ENCODE results near the gene ITPR1.

Gene ITPR1

GRCh38 chr3:4829031-4829394 lies 335.9 kb downstream of the ITPR1 start:
- DNase-seq (ENCODE audit: low read depth), result no peak

DNA sequence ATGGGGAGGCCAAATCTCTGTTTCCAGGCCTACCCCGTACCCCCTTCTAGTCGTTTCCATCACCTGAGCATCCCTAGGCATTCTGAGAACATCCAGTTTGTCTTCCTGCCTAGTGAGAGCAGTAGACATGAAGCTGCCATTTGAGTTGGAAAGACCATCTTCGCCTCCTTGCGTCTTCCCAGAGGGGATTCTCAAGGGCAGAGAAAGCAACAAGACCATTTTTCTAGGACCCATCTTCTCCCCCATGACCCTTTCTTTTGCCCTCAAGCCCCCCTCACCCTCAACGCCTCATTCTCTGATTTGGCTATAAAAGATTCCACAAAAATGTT lies 337.4 kb downstream of the ITPR1 start:
- no peak for DNase-seq (ENCODE audit: low read depth)

- no peak for DNase-seq (ENCODE audit: low read depth)
Measured at GRCh38 chr3:4831580-4831950, 338.4 kb downstream of the ITPR1 start.

DNA sequence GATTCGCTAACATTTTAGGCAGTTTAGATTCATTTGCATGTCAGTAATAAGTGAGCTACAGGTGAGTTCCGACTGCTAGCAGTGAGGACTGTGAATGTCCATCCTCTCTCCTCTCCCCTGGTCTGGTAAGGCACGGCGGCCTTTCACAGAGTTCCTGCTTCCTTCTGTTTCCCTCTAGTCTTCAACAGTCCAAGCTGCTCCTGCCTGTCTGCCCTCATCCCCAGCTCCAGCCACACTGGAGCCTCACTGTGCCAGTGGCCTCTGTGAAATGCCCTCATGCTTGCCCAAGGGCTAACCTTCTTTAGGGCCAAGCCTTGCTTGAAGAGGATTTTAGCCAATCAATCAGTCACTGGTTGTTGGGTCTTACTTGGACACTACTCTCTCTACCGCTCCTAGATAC lies 340.3 kb downstream of the ITPR1 start:
- DNase-seq (ENCODE audit: low read depth), result no peak

- DNase-seq (ENCODE audit: low read depth), result no peak
Measured at GRCh38 chr3:4834403-4834866, 341.3 kb downstream of the ITPR1 start.

- DNase-seq (ENCODE audit: low read depth), result no peak
Measured at GRCh38 chr3:4835616-4836043, 342.5 kb downstream of the ITPR1 start.

DNA sequence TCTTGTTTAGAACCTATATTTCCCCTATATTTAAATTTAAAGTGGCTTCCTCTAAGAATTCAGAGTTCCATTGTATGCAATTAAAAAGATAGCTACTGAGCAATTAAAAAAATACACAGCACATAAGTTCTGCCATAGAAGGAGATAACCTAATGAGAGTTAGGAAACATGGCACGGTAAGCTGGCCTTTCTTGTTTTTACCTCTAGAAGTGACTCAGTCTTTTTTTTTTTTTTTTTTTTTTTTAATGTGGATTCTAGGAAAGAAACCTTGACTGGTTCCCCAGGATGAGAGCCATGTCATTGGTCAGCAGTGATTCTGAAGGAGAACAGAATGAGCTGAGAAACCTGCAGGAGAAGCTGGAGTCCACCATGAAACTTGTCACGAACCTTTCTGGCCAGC lies 343.4 kb downstream of the ITPR1 start:
- DNase-seq (ENCODE audit: low read depth), result no peak

DNA sequence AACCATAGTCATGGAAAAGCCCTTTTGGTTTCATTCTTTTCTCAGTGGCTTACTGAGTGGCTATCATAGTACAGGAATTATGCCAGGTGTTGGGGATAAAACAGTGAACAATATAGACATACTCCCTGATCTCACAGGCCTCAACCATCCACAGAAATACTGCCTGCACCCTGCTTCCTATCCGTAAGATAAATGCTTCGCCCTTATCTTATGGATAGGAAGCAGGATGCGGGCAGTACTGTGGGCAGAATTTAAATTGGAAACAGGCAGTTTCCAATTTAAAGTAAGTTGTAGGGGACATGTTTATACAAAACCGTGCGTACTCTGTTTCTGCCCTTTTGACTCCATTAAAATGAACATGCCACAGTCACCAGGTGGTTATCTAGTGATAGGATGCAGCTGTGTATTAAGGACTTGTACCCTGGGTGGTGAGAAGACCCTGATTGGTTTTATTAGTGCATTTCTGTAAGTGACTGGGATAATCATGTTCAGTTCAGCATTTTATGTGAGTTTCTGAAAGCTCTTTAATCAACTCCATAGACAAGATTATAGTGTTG lies 344.3 kb downstream of the ITPR1 start:
- no peak for DNase-seq (ENCODE audit: low read depth)

DNA sequence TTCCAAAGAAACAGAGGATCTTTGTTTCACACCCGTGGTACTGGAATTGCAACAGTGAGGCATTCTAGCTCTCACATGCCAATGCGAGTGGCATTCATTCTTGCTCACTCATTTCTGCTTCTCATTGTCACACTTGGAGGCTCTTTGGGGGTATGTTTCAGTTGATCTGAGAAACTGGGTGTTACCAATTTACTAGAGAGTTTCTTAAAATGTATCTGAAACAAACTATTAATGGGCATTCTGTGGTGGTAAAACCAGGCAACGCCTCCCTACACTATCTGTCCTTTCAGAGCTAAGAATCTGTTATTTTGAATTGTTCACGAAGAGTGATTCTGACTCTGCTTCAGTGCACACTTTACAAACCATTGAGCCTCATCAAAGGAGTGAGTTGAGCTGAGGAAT lies 345.5 kb downstream of the ITPR1 start:
- no peak for DNase-seq (ENCODE audit: low read depth)

DNA sequence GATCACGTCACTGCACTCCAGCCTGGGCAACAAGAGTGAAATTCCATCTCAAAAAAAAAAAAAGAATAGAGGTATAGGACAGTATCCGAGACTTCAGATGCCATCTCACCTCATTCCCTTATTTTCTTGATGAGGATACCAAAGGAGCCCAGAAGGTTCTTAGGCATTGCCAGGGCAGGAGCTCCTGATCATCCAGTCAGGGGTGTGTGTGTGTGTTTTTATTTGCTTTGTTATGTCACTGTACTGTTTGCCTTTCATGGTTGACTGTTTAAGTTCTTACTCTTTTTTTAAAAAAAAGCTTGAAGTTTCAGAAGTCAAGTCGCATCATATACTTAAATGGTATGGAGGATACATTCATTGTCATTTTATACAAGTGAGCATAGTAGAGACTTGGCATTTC lies 346.1 kb downstream of the ITPR1 start:
- DNase-seq (ENCODE audit: low read depth), result no peak

- no peak for DNase-seq (ENCODE audit: low read depth)
Measured at GRCh38 chr3:4841225-4841624, 348.1 kb downstream of the ITPR1 start.

GRCh38 chr3:4841776-4842440 lies 348.8 kb downstream of the ITPR1 start:
- DNase-seq (ENCODE audit: low read depth), result no peak

DNA sequence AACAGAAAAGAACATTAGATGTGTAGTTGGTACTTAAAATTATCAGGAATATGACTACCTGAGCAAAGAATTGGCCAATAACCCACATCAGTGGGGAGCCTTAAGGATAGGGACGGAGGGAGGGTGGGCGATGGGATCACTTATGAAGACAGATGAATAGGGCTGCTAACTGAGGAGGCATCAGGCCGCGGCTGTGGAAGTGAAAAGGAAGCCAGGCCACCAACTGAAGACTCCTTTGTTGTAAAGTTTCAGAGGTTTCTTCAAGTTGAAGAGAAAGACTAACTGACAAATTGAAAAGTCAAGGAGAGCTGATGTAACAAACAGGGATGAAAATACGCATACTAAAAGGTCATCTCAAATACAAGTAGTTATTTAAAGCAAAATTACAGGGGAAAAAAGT lies 350.5 kb downstream of the ITPR1 start:
- DNase-seq (ENCODE audit: low read depth), result no peak

DNA sequence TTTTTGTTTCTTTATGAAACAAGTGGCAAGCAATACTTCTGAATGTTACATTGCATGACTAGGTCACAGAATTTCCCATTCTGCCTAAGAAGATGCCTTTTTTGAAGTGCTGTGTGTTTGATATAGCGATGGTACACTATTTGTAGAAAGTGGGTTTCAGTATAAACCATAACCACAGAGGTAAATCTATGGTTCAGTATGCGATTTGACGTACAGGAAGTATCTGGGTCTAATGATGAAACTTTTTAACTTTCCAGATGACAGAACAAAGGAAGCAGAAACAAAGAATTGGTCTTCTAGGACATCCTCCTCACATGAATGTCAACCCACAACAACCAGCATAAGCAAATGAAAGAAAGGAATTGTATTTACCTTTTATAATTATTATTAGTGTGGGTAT lies 352.7 kb downstream of the ITPR1 start:
- DNase-seq (ENCODE audit: low read depth), result no peak

- DNase-seq (ENCODE audit: low read depth), result no peak
Measured at GRCh38 chr3:4846543-4846942, 353.4 kb downstream of the ITPR1 start.

DNA sequence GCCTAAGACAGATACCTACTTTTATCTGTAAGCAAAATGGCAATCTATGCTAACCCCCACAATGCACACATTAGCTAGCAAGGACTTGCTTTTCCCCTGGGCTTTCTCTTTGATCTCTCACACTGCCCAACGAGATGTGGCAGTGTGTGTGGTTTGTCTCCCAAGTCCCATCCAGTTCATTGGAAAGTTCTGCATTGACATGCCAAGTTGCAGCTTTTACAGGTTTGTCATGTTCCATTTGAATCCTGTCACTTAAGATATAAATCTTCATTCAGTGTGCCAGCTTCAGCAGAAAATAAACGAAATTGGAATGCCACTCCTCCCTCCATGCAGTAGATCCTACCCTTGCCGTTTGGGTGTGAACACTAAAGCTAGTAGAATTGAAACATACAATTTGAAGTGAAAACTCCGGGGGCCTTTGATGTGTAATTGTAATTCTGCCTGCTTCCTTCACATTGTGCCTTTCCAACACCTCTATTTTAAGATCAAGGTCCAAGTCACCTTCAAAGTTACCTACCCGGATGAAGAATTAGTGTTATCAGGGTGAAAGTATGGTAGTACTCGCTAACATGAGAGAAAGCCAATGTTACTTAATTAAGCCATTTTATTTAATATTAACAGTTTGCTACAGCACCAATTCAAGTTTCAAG lies 355.2 kb downstream of the ITPR1 start:
- DNase-seq (ENCODE audit: low read depth), result no peak

DNA sequence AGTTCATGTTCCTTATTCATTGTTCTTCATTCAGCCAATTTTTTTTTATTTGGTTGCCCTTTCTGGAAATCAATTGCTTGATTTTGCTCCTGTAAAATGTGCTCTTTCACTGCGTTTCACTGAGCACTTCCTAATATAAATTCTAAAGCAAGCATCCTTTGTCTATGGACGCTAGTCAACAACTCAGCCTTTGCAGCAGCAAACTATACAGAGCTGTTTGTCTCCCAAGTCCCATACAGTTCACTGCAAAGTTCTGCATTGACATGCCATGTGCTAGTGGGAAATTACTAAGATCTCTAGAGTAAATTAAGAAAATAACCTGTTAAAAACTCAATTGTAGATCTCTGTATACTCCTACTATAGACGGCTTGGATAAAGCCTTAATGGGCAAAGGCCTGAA lies 356.0 kb downstream of the ITPR1 start:
- DNase-seq (ENCODE audit: low read depth), result no peak

GRCh38 chr3:4849739-4850138 lies 356.6 kb downstream of the ITPR1 start:
- DNase-seq (ENCODE audit: low read depth), result no peak

- no peak for DNase-seq (ENCODE audit: low read depth)
Measured at GRCh38 chr3:4850211-4850927, 357.2 kb downstream of the ITPR1 start.

DNA sequence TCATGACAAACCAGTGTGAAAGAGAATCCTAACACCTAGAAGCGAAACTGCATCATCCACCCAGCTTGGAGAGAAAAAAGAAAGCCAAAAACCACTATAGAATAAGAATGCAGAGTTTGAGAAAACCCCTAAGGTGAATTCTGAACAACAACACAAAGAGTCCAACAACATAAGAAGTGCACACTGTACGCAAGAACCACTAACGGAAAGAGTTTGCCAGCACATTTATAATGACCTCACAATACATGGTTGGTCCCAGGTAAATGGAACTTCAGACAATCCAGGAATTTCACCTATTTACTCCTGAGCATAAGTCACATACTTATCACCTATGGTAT lies 357.7 kb downstream of the ITPR1 start:
- DNase-seq (ENCODE audit: low read depth), result no peak

- peak; percentile 16 for DNase-seq (ENCODE audit: low read depth)
Measured at GRCh38 chr3:4852780-4853748, 359.9 kb downstream of the ITPR1 start.

DNA sequence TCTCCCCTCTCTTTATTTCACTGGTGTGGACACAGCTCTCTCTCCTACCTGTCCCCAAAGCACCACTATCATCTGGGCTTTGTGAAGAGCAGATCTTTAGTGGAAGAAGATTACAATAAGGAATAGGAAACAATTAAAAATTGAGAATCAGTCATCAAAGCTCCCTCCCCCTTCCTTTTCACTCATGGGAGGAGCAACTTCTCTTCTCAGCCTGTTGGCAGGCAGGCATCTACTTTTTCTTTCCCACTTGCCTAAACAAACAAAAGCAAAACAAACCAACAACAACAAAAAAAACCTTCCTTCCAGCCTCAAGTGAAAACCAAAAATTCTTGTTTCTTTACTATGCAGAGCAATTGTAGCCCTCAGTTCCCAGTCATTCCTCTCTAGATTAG lies 360.6 kb downstream of the ITPR1 start:
- no peak for DNase-seq (ENCODE audit: low read depth)
